HTR-8/SVneo (cell line): Measurements from ENCODE around the gene CHMP1B.
"Not testable (repeated sequence)": the region's sequence is repeated elsewhere in the genome, so short reads cannot be mapped to it uniquely, and the experiment has no call there.

ENCODE experiments used
- DNase-seq: peaks from one replicate; pipeline ENCODE4 v3.0.0; 2011; ENCODE audit warnings: low spot score, mixed read lengths; ENCODE audit not compliant: insufficient read length
- FAIRE-seq: peaks from 2 replicates; lab custom pipeline; 2011; peaks lifted over from hg19 to GRCh38; lab: Jason Lieb, UNC

The CHMP1B gene

GRCh38 chr18:11891737-11892136 lies 40.5 kb downstream of the CHMP1B start:
- FAIRE-seq (no peak), DNase-seq (no peak)

- not testable (repeated sequence) for FAIRE-seq, DNase-seq
Observed at GRCh38 chr18:11892438-11892837, 41.2 kb downstream of the CHMP1B start.

GRCh38 chr18:11897781-11898180 lies 46.6 kb downstream of the CHMP1B start:
- no peak for DNase-seq
- FAIRE-seq = no peak

GRCh38 chr18:11899063-11899462 lies 47.9 kb downstream of the CHMP1B start:
- DNase-seq (no peak), FAIRE-seq (no peak)

- no peak for FAIRE-seq
- no peak for DNase-seq
Observed at GRCh38 chr18:11901826-11902438, 50.7 kb downstream of the CHMP1B start.

GRCh38 chr18:11902522-11903292 lies 51.5 kb downstream of the CHMP1B start:
- FAIRE-seq = no peak
- DNase-seq = no peak
